ENCODE measurements around the gene GALNT2. TPM values are rescaled to one million over a fixed set of nuclear protein-coding genes. Genes with fewer than 3 reads are reported as not detected.

Gene GALNT2
- polyA plus RNA-seq, 1 of the 3 experiments (the other 2 are of a cell fraction) = 118 TPM

DNA sequence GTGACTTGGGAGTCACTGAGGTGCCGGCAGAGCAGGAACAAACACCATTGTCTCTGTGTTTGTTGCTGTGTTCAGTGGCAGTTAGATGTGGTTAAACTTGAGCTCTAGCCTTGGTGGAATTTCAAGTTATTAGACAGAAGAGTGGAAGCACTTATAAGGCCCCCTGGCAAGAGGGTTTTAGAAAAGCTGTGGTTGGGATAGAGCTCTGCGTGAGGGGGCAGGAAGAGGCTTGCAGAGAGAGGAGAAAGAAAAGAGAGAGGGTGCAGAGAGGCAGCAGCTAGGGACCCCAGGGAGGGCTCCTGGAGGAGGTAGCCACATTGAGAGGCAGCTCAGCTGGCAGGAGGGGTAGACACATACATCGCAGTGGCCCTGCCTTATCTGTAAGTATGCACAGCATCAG, 128.2 kb downstream of the GALNT2 start:
- POLR2A ChIA-PET = no interaction called here
- no peaks in the 10 kb centered on the region for H3K27me3 ChIP-seq (ENCODE audit: insufficient read depth)
- CTCF ChIA-PET = no interaction called here
- H3K9me2 ChIP-seq = no peaks in the 10 kb centered on the region
- no peak overlapping the region for H3K9ac ChIP-seq
- H3K36me3 ChIP-seq (replicated peaks in 1 of 2; ENCODE audit: control insufficient read depth in 1 of 2, insufficient read depth in 2 of 2, low read length in 1 of 2) = peaks cover 0 to 5% of the 10 kb centered on the region in 2 experiments
- H3F3A ChIP-seq (replicated peaks; ENCODE audit: insufficient read depth) = no peaks in the 10 kb centered on the region
- no peak overlapping the region for H3K27ac ChIP-seq (ENCODE audit: low read depth in 2 of 2, low read length in 1 of 2)
- no peak overlapping the region for H3K4me2 ChIP-seq
- TF ChIP-seq RFX5 (IDR thresholded peaks at IDR 0.05; ENCODE audit: low read length) (no peak), EZH2phosphoT487 (IDR thresholded peaks at IDR 0.05; ENCODE audit: borderline replicate concordance, low read depth) (no peak), RAD21 (IDR thresholded peaks at IDR 0.05; ENCODE audit: low read length) (no peak), EP300 (IDR thresholded peaks at IDR 0.05; ENCODE audit: borderline replicate concordance in 1 of 2, low read depth in 1 of 2, low read length in 1 of 2) (no peak)
- TF ChIP-seq, protein P1, sequence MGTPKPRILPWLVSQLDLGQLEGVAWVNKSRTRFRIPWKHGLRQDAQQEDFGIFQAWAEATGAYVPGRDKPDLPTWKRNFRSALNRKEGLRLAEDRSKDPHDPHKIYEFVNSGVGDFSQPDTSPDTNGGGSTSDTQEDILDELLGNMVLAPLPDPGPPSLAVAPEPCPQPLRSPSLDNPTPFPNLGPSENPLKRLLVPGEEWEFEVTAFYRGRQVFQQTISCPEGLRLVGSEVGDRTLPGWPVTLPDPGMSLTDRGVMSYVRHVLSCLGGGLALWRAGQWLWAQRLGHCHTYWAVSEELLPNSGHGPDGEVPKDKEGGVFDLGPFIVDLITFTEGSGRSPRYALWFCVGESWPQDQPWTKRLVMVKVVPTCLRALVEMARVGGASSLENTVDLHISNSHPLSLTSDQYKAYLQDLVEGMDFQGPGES (IDR thresholded peaks at IDR 0.05; ENCODE audit: low read depth, low read length) = no peak
- TF ChIP-seq, protein P2, sequence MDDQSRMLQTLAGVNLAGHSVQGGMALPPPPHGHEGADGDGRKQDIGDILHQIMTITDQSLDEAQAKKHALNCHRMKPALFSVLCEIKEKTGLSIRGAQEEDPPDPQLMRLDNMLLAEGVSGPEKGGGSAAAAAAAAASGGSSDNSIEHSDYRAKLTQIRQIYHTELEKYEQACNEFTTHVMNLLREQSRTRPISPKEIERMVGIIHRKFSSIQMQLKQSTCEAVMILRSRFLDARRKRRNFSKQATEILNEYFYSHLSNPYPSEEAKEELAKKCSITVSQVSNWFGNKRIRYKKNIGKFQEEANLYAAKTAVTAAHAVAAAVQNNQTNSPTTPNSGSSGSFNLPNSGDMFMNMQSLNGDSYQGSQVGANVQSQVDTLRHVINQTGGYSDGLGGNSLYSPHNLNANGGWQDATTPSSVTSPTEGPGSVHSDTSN (IDR thresholded peaks at IDR 0.05) = no peak
- no peak overlapping the region for H3K4me3 ChIP-seq (ENCODE audit: low read depth in 2 of 2, low read length in 1 of 2)
- no peak for DNase-seq
- 83% methylated on average over 3 of the region's 3 CpGs for WGBS (ENCODE audit: low lambda C conversion rate)
- no peaks in the 10 kb centered on the region for H3K9me3 ChIP-seq
- H4K20me1 ChIP-seq (ENCODE audit: insufficient read depth) = peaks cover 19% of the 10 kb centered on the region; the same call in 1 of the 2 replicates
- peaks cover 0 to 30% of the 10 kb centered on the region in 2 experiments; a peak in 2 of 4 replicates for H3K4me1 ChIP-seq (ENCODE audit: control insufficient read depth in 1 of 2, insufficient read depth in 2 of 2, low read depth in 1 of 2, low read length in 1 of 2)
- no peak overlapping the region for H2AFZ ChIP-seq (ENCODE audit: low read depth)
- H3K79me2 ChIP-seq (ENCODE audit: insufficient read depth) = peaks cover 29% of the 10 kb centered on the region; the same call in 1 of the 2 replicates

DNA sequence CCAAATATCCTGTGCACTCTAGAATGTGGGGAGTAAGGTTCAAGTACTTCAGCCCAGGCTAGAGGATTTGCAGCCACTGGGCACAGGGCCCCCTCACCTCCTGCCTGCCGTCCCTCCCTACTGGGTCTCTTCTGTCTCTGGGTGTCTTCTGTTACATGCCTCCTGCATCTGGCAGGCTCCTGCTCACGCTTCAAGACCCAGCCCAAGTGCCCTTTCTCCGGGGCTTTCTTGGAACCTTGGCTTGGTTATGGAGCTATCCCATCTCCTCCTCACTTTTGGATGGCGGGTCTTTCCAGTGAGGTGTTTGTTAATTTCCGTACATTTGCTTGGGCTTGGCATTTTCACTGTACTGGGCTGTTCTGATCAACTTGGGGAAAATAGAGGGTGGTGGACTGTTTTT, 129.0 kb downstream of the GALNT2 start:
- Histone ChIP-seq H2AFZ (ENCODE audit: low read depth) (no peak overlapping the region), H3K36me3 (replicated peaks in 1 of 2; ENCODE audit: control insufficient read depth in 1 of 2, insufficient read depth in 2 of 2, low read length in 1 of 2) (peaks cover 0 to 5% of the 10 kb centered on the region in 2 experiments), H3K9ac (no peak overlapping the region), H3K4me1 (ENCODE audit: control insufficient read depth in 1 of 2, insufficient read depth in 2 of 2, low read depth in 1 of 2, low read length in 1 of 2) (peaks cover 0 to 30% of the 10 kb centered on the region in 2 experiments; a peak in 2 of 4 replicates), H4K20me1 (ENCODE audit: insufficient read depth) (peaks cover 19% of the 10 kb centered on the region; the same call in 1 of the 2 replicates), H3K27me3 (ENCODE audit: insufficient read depth) (no peaks in the 10 kb centered on the region), H3K79me2 (ENCODE audit: insufficient read depth) (peaks cover 24% of the 10 kb centered on the region; the same call in 1 of the 2 replicates), H3K4me3 (ENCODE audit: low read depth in 2 of 2, low read length in 1 of 2) (no peak overlapping the region), H3K4me2 (no peak overlapping the region), H3K9me3 (no peaks in the 10 kb centered on the region), H3F3A (replicated peaks; ENCODE audit: insufficient read depth) (no peaks in the 10 kb centered on the region), H3K27ac (ENCODE audit: low read depth in 2 of 2, low read length in 1 of 2) (no peak overlapping the region), H3K9me2 (no peaks in the 10 kb centered on the region)
- WGBS (ENCODE audit: low lambda C conversion rate) = 97% methylated on average over 5 of the region's 5 CpGs
- no peak for DNase-seq
- ChIA-PET POLR2A (no interaction called here), CTCF (no interaction called here)
- TF ChIP-seq TAF1 (IDR thresholded peaks at IDR 0.05; ENCODE audit: borderline replicate concordance, low read depth, low read length) (no peak), FOXJ3 (CRISPR knock-in tag; IDR thresholded peaks at IDR 0.05) (no peak), YY1 (IDR thresholded peaks at IDR 0.05; ENCODE audit: low read depth) (no peak), POLR2AphosphoS5 (IDR thresholded peaks at IDR 0.05; ENCODE audit: low read depth, low read length) (no peak), NRF1 (IDR thresholded peaks at IDR 0.05; ENCODE audit: low read depth, low read length) (no peak), FOXM1 (IDR thresholded peaks at IDR 0.05; ENCODE audit: low read depth) (no peak), TEAD4 (IDR thresholded peaks at IDR 0.05; ENCODE audit: borderline replicate concordance, insufficient read depth) (no peak)
- TF ChIP-seq, protein P1 (IDR thresholded peaks at IDR 0.05; ENCODE audit: low read depth, low read length) = no peak
